ENCODE data around the gene ENSA.
"Not testable (repeated sequence)": the region's sequence is repeated elsewhere in the genome, so short reads cannot be mapped to it uniquely, and the experiment has no call there.

ENSA gene

DNA sequence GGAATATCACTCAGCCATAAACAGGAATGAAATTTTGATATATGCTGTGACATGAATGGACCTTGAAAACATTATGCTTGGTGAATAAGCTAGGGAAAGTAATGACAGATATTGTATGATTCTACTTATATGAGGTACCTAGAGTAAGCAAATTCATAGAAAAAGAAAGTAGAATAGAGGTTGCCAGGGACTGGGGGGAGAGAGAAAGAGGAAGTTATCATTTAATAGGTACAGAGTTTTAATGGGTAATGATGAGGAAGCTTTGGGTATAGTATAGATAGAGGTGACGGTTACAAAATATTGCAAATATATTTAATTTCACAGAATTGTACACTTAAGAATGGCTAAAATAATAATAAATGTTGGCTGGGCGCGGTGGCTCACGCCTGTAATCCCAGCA is 31.2 kb upstream of the ENSA start:
- ChIA-PET CTCF (no interaction called here), POLR2A (ENCODE audit: low non-redundant PET) (no interaction called here)
- no peak for TF ChIP-seq CTCF (conservative IDR thresholded peaks at IDR 0.05; ENCODE audit: low read depth)
- no peak for DNase-seq (ENCODE audit: low spot score)
- H3K27ac ChIP-seq, result peak overlapping the region; percentile 70

- H3K27ac ChIP-seq; DNase-seq (ENCODE audit: low spot score); POLR2A ChIA-PET (ENCODE audit: low non-redundant PET); CTCF ChIA-PET: not testable (repeated sequence)
Measured at GRCh38 chr1:150657064-150657463, 27.7 kb upstream of the ENSA start.

GRCh38 chr1:150654635-150655034 is 25.2 kb upstream of the ENSA start:
- H3K27ac ChIP-seq; CTCF ChIA-PET; POLR2A ChIA-PET (ENCODE audit: low non-redundant PET); DNase-seq (ENCODE audit: low spot score): not testable (repeated sequence)

DNA sequence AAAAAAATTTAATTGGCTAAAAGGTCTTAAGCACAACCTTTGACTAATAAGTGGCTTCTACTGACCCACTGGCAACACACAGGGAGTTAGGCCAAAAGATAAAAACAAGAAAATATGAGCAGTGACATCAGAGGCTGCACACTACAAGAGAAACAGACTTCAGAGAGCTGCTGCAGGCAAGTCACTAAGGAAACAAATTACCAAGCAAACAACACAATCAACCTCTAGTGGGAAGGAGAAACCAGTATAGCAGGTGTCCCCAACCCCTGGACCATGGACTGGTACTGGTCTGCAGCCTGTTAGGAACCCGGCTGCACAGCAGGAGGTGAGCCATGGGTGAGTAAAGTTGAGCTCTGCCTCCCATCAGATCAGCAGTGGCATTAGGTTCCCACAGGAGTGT is 20.8 kb upstream of the ENSA start:
- H3K27ac ChIP-seq, result no peak overlapping the region
- no peak for TF ChIP-seq CTCF (conservative IDR thresholded peaks at IDR 0.05; ENCODE audit: low read depth)
- DNase-seq (ENCODE audit: low spot score), result no peak
- ChIA-PET POLR2A (ENCODE audit: low non-redundant PET) (no interaction called here), CTCF (no interaction called here)

- POLR2A ChIA-PET (ENCODE audit: low non-redundant PET), result interaction anchor here (0.6 to 1.3 kb wide), 2 partner anchors 20 to 77 kb away, joined by 4 read pairs; partner anchors contain the start of gene ENSA
- CTCF ChIA-PET, result no interaction called here
- DNase-seq (ENCODE audit: low spot score), result no peak
- TF ChIP-seq CTCF (conservative IDR thresholded peaks at IDR 0.05; ENCODE audit: low read depth), result no peak
- no peak overlapping the region for H3K27ac ChIP-seq
Measured at GRCh38 chr1:150649441-150650075, 20.1 kb upstream of the ENSA start.

- no peak for TF ChIP-seq CTCF (conservative IDR thresholded peaks at IDR 0.05; ENCODE audit: low read depth)
- DNase-seq (ENCODE audit: low spot score), result no peak
- POLR2A ChIA-PET (ENCODE audit: low non-redundant PET), result no interaction called here
- no peak overlapping the region for H3K27ac ChIP-seq
- CTCF ChIA-PET, result no interaction called here
Measured at GRCh38 chr1:150642296-150642695, 12.9 kb upstream of the ENSA start.

DNA sequence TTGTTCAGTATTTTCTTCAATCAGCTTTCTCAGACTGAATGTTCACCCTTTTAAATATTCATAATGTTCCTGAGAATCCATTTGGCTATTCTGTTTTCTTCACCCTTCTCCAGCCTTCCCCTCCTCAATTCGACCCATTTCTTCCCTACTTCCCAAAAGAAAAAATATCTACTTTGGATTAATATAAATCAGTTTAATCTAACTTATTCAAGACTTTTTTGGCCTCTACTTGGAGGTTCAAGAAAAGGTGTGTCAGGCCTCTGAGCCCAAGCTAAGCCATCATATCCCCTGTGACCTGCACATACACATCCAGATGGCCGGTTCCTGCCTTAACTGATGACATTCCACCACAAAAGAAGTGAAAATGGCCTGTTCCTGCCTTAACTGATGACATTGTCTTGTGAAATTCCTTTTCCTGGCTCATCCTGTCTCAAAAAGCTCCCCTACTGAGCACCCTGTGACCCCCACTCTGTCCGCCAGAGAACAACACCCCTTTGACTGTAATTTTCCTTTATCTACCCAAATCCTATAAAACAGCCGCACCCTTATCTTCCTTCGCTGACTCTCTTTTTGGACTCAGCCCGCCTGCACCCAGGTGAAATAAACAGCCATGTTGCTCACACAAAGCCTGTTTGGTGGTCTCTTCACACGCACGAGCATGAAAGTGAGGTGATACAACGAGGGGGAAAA is 11.9 kb upstream of the ENSA start:
- CTCF ChIA-PET; DNase-seq (ENCODE audit: low spot score); POLR2A ChIA-PET (ENCODE audit: low non-redundant PET); H3K27ac ChIP-seq: not testable (repeated sequence)

DNA sequence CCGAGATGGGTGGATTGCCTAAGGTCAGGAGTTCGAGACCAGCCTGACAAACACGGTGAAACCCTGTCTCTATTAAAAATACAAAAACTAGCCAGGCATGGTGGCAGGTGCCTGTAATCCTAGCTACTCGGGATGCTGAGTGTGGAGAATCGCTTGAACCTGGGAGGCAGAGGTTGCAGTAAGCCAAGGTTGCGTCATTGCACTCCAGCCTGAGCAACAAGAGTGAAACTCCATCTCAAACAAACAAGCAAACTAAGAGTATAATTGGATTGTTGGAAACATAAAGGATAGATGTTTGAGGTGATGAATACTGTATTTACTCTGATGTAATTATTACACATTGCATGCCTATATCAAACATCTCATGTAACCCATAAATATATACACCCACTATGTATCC is 9.0 kb upstream of the ENSA start:
- DNase-seq (ENCODE audit: low spot score); H3K27ac ChIP-seq; CTCF ChIA-PET: not testable (repeated sequence)
- POLR2A ChIA-PET (ENCODE audit: low non-redundant PET), result interaction anchor here (0.7 kb wide), 1 partner anchor 11 kb away, joined by 3 read pairs; no protein-coding TSS in a partner anchor

GRCh38 chr1:150634839-150635622 is 5.6 kb upstream of the ENSA start:
- POLR2A ChIA-PET (ENCODE audit: low non-redundant PET); H3K27ac ChIP-seq; DNase-seq (ENCODE audit: low spot score): not testable (repeated sequence)
- CTCF ChIA-PET, result interaction anchor here (0.8 kb wide), 1 partner anchor 74 kb away, joined by 3 read pairs; no protein-coding TSS in a partner anchor

All from RWPE1 (cell line).